Measurements from ENCODE around the gene STX18.
"Not testable (repeated sequence)": the region's sequence is repeated elsewhere in the genome, so short reads cannot be mapped to it uniquely, and the experiment has no call there.

STX18 gene

GRCh38 chr4:4512282-4512681 lies 29.6 kb downstream of the STX18 start:
- in situ Hi-C loops (cut with MboI; ENCODE audit: low sequenced_read_pairs) = no loop called here

DNA sequence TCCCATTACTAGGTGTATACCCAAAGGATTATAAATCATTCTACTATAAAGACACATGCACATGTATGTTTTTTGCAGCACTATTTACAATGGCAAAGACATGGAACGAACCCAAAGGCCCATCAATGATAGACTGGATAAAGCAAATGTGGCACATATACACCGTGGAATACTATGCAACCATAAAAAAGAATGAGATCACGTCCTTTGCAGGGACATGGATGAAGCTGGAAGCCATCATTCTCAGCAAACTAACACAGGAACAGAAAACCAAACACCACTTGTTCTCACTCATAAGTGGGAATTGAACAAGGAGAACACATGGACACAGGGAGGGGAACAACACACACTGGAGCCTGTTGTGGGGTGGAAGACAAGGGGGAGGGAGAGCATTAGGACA lies 31.2 kb downstream of the STX18 start:
- in situ Hi-C loops (cut with MboI; ENCODE audit: low sequenced_read_pairs) = not testable (repeated sequence)

DNA sequence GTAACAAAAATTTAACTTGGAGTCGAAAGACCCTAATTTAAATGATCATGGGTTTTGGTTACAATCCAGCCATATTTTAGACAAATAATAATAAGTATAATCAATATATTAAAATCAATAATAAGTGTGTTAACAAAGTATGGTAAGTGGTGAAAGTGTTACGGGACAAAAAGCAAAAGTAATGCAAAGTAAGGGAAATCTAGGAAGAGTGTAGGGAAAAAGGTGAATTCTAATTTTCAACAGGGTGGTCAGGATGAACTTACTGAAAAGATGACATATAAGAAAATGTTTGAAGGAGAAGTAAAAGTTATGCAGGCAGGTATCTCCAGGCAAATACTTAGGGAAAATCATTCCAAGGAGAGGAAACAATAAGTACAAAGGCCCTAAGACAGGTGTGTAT lies 32.3 kb downstream of the STX18 start:
- in situ Hi-C loops (cut with MboI; ENCODE audit: low sequenced_read_pairs) = no loop called here

GRCh38 chr4:4507923-4508322 lies 33.9 kb downstream of the STX18 start:
- in situ Hi-C loops (cut with MboI; ENCODE audit: low sequenced_read_pairs) = no loop called here

GRCh38 chr4:4507403-4507802 lies 34.4 kb downstream of the STX18 start:
- in situ Hi-C loops (cut with MboI; ENCODE audit: low sequenced_read_pairs) = no loop called here

GRCh38 chr4:4506961-4507360 lies 34.9 kb downstream of the STX18 start:
- in situ Hi-C loops (cut with MboI; ENCODE audit: low sequenced_read_pairs) = no loop called here

- in situ Hi-C loops (cut with MboI; ENCODE audit: low sequenced_read_pairs) = not testable (repeated sequence)
Measured at GRCh38 chr4:4505211-4505610, 36.6 kb downstream of the STX18 start.

DNA sequence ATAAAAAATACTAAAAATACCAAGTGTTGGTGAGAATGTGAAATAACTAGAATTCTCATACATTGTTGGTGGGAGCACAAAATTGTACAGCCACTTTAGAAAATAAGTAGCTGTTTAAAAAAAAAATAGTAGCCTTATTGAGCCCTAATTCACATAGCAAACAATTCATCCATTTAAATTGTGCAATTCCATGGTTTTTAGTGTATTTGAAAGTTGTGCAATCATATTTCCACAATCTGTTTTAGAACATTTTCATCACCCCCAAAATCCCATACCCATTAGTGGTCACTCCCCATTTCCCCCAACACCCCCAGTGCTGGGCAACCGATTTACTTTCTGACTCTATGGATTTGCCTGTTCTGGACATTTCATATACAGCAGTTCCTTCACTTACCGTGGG lies 37.1 kb downstream of the STX18 start:
- in situ Hi-C loops (cut with MboI; ENCODE audit: low sequenced_read_pairs) = no loop called here

DNA sequence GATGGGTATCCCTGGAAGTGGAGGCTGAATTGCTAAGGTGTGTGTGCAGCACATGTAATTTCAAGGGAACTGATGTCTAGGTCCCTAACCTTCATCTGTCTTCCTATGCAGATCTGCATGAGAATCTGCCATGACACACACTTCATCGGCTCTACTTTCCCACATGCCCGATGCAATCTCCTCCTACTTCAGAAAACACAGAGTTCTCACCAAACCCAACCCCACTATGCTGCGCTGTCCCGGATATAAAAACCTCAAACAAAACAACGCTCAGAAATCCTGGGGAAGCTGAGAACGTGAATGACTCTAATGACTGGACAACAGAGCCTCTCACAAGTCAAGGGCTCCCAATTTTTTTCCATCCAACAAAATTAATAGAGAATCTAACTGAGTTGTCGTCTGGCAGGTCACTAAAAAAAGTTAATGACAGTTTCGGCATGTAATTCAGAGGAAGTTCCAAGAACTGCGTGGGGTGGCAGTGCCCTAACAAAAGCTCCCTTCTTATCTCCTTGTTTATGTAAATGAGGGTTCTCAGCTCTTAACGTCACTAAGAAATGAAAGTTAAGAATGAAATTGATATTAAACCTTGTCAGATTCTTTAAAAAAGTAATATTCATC lies 39.0 kb downstream of the STX18 start:
- in situ Hi-C loops (cut with MboI; ENCODE audit: low sequenced_read_pairs) = no loop called here

- in situ Hi-C loops (cut with MboI; ENCODE audit: low sequenced_read_pairs) = no loop called here
Measured at GRCh38 chr4:4501679-4502078, 40.2 kb downstream of the STX18 start.

DNA sequence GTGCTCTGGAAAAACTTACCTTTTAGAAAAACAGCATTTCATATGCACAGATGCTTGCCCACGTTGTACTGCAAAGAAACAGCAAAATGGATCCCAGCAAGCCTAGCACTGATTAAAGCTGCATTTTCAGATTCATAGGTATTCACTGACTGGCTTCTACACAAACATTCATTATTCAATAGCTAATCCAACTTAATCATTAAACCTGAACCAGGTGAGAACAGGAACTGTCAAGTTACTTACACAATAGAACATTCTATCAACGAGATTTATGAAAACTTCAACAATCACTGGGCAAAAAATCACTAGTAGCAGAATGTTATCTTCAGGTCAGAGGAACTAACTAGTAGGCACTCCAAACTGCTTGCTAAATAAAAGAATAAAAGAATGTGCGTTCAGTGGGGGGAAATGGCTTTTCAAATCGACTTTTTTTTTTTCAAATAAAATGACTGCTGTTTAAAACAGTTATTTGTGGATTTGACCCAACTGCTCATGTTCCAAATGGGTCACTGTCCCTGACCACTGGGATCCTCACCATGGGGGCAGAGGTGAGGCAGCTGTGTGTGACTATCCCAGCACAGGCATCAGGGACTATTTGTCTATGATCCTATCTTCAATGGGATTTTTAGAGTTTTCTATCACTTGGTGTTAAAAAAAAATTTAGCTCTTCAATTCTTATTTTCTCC lies 42.3 kb downstream of the STX18 start:
- in situ Hi-C loops (cut with MboI; ENCODE audit: low sequenced_read_pairs) = no loop called here

- in situ Hi-C loops (cut with MboI; ENCODE audit: low sequenced_read_pairs) = no loop called here
Measured at GRCh38 chr4:4496592-4497372, 45.1 kb downstream of the STX18 start.

- in situ Hi-C loops (cut with MboI; ENCODE audit: low sequenced_read_pairs) = no loop called here
Measured at GRCh38 chr4:4494882-4495281, 47.0 kb downstream of the STX18 start.

DNA sequence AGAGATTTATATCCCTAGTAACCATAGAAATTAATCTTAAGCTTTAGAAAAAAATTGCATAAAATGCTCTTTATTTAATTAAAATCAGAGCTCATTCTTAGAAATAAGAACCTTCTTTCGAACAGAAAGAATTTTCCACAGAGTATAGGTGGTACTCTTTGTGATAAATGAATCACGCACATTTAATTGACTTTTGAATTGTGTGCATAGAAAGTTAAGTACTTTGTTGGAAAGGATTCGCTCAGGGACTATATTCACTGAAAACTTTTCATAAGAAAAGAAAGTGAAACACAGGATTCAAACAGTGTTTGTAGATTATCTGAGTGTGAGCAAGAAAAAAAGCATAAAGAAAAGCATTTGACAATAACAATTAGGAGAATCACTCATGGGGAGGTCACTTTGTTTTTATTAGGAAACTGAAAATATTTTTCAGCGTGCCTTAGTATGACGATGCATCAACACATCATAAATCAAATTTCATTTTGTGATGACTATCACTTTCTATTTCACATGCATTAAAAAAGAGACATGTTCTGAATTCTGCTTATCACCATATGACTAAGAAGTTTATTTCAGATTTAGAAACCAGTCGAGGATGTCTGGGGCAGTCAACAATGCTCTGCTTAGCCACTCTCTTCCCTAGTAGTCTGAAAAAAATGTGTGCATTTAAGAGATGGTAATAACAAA lies 49.5 kb downstream of the STX18 start:
- in situ Hi-C loops (cut with MboI; ENCODE audit: low sequenced_read_pairs) = no loop called here

DNA sequence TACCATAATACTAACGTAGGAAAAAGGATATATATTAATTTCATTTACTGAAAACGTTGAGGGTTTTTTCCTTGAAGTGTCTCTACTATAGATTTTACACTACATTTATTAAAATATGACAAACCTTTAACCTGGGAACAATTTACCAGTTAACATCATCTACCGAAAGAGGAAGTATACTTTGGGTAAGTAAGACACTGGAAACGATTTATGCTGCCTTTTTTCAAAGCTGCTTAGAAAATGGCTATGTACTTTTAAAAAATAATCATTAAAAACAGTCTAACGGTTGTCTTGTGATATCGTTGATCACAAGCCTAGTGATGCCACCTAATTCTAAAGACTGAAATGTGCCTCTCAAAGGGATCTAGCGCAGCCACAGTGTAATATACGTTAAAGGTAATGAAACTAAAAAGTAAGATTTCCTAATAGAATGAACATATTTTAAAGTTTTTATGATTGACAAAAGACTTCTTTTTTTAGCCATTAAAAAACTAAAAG lies 50.4 kb downstream of the STX18 start:
- in situ Hi-C loops (cut with MboI; ENCODE audit: low sequenced_read_pairs) = no loop called here

GRCh38 chr4:4490816-4491215 lies 51.0 kb downstream of the STX18 start:
- in situ Hi-C loops (cut with MboI; ENCODE audit: low sequenced_read_pairs) = no loop called here

GRCh38 chr4:4490041-4490440 lies 51.8 kb downstream of the STX18 start:
- in situ Hi-C loops (cut with MboI; ENCODE audit: low sequenced_read_pairs) = no loop called here

DNA sequence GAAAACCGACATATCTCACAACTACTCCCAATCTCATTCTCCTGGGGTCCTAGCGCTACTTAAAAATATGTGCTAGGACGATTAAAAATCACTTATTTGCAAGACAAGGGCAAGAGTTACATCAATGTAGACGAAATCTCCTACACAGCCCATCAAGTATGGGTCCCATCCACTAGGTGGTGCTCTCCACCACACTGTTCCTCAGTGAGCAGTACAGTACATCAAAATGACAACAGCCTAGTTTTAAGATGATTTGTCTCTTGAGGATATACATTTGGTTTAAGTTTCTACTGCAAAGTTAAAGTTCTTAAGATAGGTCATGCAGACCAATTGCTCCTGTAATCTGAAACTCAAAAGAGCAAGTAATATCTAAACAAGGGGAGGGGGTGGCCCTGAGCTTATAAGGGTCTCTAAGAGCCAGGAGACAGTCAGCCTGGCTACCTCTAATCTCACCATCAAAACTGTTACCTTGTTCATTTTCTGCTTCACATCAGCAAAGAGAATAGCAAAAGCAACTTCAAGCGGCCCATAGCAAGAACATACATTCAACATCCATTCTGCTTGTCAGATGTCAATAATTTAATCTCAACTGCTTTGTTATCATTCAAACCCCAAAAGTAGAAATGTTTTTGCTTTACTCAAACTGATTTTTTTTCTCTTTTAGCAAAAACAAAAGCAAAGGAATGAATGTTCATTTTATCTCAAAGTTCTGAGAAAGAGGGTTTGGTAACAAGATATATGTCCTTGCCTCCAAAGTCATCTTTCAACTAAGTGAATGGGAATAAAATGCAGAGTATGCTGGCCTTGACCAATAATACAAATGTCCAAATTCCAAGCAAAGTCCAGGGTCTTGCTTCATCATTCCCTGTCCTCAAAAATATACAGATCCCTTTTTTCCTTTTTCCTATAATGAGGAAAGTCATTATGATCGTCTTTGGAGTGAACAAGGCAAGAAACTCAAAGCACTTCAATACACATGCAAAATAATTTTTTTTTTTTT lies 53.1 kb downstream of the STX18 start:
- in situ Hi-C loops (cut with MboI; ENCODE audit: low sequenced_read_pairs) = no loop called here

- in situ Hi-C loops (cut with MboI; ENCODE audit: low sequenced_read_pairs) = no loop called here
Measured at GRCh38 chr4:4486969-4487368, 54.9 kb downstream of the STX18 start.

- in situ Hi-C loops (cut with MboI; ENCODE audit: low sequenced_read_pairs) = no loop called here
Measured at GRCh38 chr4:4485806-4486205, 56.0 kb downstream of the STX18 start.

Measured in HL-60/S4 (cell line).